Erythroblast (primary cell): ENCODE results near the gene FAM107B.

Experiments used
- GATA1 ChIP-seq: IDR thresholded peaks from 2 replicates; pipeline ENCODE4 v1.6.1; 2011; ENCODE audit warnings: low read depth, mild to moderate bottlenecking, control low read depth, low read length, moderate library complexity
- POLR2A ChIP-seq: IDR thresholded peaks from 2 replicates; pipeline ENCODE4 v1.6.1; 2011; ENCODE audit warnings: mild to moderate bottlenecking, low read length

- TF ChIP-seq POLR2A (no peak), GATA1 (no peak)
Observed at GRCh38 chr10:14681802-14682201, 92.9 kb downstream of the FAM107B start.
